Gastrocnemius medialis (tissue), 4 donors: Measurements from ENCODE around the gene LDLRAD3.

Experiments used
- POLR2A ChIP-seq, 2 donors: fragments of 450-650 bp; IDR thresholded peaks; one replicate each; pipeline ENCODE4 v1.6.1; 2017; ENCODE audit warnings: antibody characterized with exemption in 2 of 2, mild to moderate bottlenecking in 2 of 2, moderate library complexity in 2 of 2
- TF ChIP-seq, protein P1 (sequence below), 5 experiments: fragments of 450-650 bp in 3 of 5; fragments of 200-600 bp in 2 of 5; sonication (generic) in 2 of 5; IDR thresholded peaks in 4 of 5; conservative IDR thresholded peaks in 1 of 5; 1 replicate in 4 of 5; 2 replicates in 1 of 5; pipeline ENCODE4 v1.5.1; 2016 to 2019; ENCODE audit warnings: antibody characterized with exemption in 5 of 5, mild to moderate bottlenecking in 3 of 5, moderate library complexity in 3 of 5

GRCh38 chr11:36160091-36160490 is 216.2 kb downstream of the LDLRAD3 start:
- TF ChIP-seq POLR2A (IDR thresholded peaks at IDR 0.05), result no peak
- TF ChIP-seq, protein P1, sequence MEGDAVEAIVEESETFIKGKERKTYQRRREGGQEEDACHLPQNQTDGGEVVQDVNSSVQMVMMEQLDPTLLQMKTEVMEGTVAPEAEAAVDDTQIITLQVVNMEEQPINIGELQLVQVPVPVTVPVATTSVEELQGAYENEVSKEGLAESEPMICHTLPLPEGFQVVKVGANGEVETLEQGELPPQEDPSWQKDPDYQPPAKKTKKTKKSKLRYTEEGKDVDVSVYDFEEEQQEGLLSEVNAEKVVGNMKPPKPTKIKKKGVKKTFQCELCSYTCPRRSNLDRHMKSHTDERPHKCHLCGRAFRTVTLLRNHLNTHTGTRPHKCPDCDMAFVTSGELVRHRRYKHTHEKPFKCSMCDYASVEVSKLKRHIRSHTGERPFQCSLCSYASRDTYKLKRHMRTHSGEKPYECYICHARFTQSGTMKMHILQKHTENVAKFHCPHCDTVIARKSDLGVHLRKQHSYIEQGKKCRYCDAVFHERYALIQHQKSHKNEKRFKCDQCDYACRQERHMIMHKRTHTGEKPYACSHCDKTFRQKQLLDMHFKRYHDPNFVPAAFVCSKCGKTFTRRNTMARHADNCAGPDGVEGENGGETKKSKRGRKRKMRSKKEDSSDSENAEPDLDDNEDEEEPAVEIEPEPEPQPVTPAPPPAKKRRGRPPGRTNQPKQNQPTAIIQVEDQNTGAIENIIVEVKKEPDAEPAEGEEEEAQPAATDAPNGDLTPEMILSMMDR (IDR thresholded peaks at IDR 0.05 in 4 of 5, conservative IDR thresholded peaks at IDR 0.05 in 1 of 5), result no peak
